Measurements from ENCODE around the gene TMEM53.
A peak's percentile ranks its signal among the peaks of the same experiment; 100 is the strongest.

DNA sequence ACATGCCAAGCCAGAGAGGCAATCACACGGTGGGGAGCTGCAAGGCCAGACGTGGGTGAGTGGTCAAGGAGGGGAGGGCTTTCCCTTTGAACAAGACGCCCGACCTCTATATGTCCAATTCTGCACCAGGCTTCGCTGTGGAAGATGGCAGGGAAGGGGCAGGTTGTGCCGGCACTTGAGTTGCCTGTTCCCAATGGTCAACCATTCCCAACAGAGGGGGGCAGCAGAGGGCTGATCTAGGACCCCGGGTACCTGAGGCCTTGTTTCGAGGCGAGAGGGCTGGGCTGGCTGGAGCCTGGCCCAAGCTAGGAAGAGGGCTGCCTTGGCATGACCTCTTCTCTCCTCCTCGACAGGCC, 64.9 kb downstream of the TMEM53 start:
- TF ChIP-seq, protein P1, sequence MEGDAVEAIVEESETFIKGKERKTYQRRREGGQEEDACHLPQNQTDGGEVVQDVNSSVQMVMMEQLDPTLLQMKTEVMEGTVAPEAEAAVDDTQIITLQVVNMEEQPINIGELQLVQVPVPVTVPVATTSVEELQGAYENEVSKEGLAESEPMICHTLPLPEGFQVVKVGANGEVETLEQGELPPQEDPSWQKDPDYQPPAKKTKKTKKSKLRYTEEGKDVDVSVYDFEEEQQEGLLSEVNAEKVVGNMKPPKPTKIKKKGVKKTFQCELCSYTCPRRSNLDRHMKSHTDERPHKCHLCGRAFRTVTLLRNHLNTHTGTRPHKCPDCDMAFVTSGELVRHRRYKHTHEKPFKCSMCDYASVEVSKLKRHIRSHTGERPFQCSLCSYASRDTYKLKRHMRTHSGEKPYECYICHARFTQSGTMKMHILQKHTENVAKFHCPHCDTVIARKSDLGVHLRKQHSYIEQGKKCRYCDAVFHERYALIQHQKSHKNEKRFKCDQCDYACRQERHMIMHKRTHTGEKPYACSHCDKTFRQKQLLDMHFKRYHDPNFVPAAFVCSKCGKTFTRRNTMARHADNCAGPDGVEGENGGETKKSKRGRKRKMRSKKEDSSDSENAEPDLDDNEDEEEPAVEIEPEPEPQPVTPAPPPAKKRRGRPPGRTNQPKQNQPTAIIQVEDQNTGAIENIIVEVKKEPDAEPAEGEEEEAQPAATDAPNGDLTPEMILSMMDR (IDR thresholded peaks at IDR 0.05; ENCODE audit: poor library complexity): peak; percentile 37
- TF ChIP-seq EZH2 (IDR thresholded peaks at IDR 0.05; ENCODE audit: borderline replicate concordance): no peak

Data from hepatocyte (in vitro differentiated cells).